K562 (cell line): Measurements from ENCODE around the gene MIP. TPM values are rescaled to one million over a fixed set of nuclear protein-coding genes. Genes with fewer than 3 reads are reported as not detected.

Experiments used
- ATAC-seq: fragments of 200-7000 bp; cut with Tn5 transposase; 3 replicates; pipeline ENCODE4 v1.9.1; 2020; ENCODE audit warnings: moderate library complexity
- BruUV-seq: library from RNA; stranded (reverse); fragments of 400-500 nt; replicated peaks from 2 replicates; lab custom pipeline; 2021; lab: Mats Ljungman, UMichigan
- CTCF ChIA-PET: fragments of 300-600 bp; formaldehyde crosslinking; extraction: SDS; loops from one replicate; lab custom pipeline; 2021; ENCODE audit warnings: low intra/inter-chr PET ratio; lab: Yijun Ruan, JAX
- POLR2A ChIA-PET: fragments of 300-600, 350-650 bp; sonication (Branson Sonifier 250); formaldehyde crosslinking; extraction: SDS; loops from one replicate; lab custom pipeline; 2021; ENCODE audit warnings: antibody characterized with exemption, inconsistent platforms; lab: Yijun Ruan, JAX
- DNase-seq, 4 experiments: peaks; one replicate each; pipeline versions ENCODE4 v3.0.0 to v3.0.0-alpha.2; 2011 to 2018; ENCODE audit warnings: low spot score in 3 of 4, mixed read lengths in 3 of 4; ENCODE audit errors: extremely low read depth in 1 of 4
- FAIRE-seq: peaks from 2 replicates; lab custom pipeline; 2011; peaks lifted over from hg19 to GRCh38; lab: Jason Lieb, UNC
- H2AFZ ChIP-seq: 2 replicates; pipeline ENCODE4 v1.6.0; 2011; ENCODE audit warnings: low read depth, low read length, control low read depth, inconsistent platforms
- H3K27ac ChIP-seq: fragments of 200-600 bp; 3 replicates; pipeline ENCODE4 v1.8.0; 2011; ENCODE audit warnings: low read depth, mild to moderate bottlenecking, control low read depth, inconsistent platforms, low read length, moderate library complexity, mixed read lengths; ENCODE audit errors: extremely low read depth
- H3K27me3 ChIP-seq, 2 experiments: fragments of 300-600 bp in 1 of 2; 2 replicates in 1 of 2; 3 replicates in 1 of 2; pipeline versions ENCODE4 v1.6.0 to v1.8.0; 2011; ENCODE audit warnings: inconsistent platforms in 2 of 2, low read length in 2 of 2, mild to moderate bottlenecking in 1 of 2, mixed read lengths in 1 of 2, moderate library complexity in 1 of 2; ENCODE audit not compliant: control insufficient read depth in 2 of 2, insufficient read depth in 2 of 2
- H3K36me3 ChIP-seq: fragments of 300-600 bp; 3 replicates; pipeline ENCODE4 v1.8.0; 2011; ENCODE audit warnings: mild to moderate bottlenecking, low read length, inconsistent platforms; ENCODE audit not compliant: control insufficient read depth, insufficient read depth
- H3K4me1 ChIP-seq, 2 experiments: fragments of 200-600 bp in 1 of 2; replicated peaks in 1 of 2; 2 replicates in 1 of 2; 3 replicates in 1 of 2; pipeline versions ENCODE4 v1.5.1 to v1.8.0; 2011; ENCODE audit warnings: inconsistent platforms in 2 of 2, low read length in 2 of 2, mild to moderate bottlenecking in 1 of 2, mixed read lengths in 1 of 2, moderate library complexity in 1 of 2; ENCODE audit not compliant: control insufficient read depth in 2 of 2, insufficient read depth in 2 of 2
- H3K4me2 ChIP-seq: 2 replicates; pipeline ENCODE4 v1.6.1; 2011; ENCODE audit warnings: low read length, control low read depth, inconsistent platforms, mixed read lengths; ENCODE audit not compliant: insufficient read depth
- H3K4me3 ChIP-seq: fragments of 200-600 bp; sonication (generic), shearing (Covaris generic); 2 replicates; pipeline ENCODE4 v1.5.1; 2016; ENCODE audit warnings: control low read depth, inconsistent platforms
- H3K79me2 ChIP-seq: fragments of 200-600 bp; 3 replicates; pipeline ENCODE4 v1.8.0; 2011; ENCODE audit warnings: low read length, inconsistent platforms; ENCODE audit not compliant: control insufficient read depth, insufficient read depth
- H3K9ac ChIP-seq, 2 experiments: 2 replicates each; pipeline versions ENCODE4 v1.6.0 to v1.6.1; 2011; ENCODE audit warnings: low read depth in 2 of 2, low read length in 2 of 2, control low read depth in 1 of 2, inconsistent platforms in 1 of 2, mild to moderate bottlenecking in 1 of 2, mixed read lengths in 1 of 2; ENCODE audit not compliant: insufficient read depth in 1 of 2
- H3K9me1 ChIP-seq: one replicate; pipeline ENCODE4 v1.6.0; 2011; ENCODE audit warnings: inconsistent platforms, mild to moderate bottlenecking, low read length, moderate library complexity; ENCODE audit not compliant: control insufficient read depth, insufficient read depth
- H3K9me3 ChIP-seq: replicated peaks from 2 replicates; pipeline ENCODE4 v1.5.1; 2011; ENCODE audit warnings: low read depth, low read length, inconsistent platforms; ENCODE audit not compliant: control insufficient read depth, insufficient read depth
- H4K20me1 ChIP-seq: replicated peaks from 2 replicates; pipeline ENCODE4 v1.6.1; 2011; ENCODE audit warnings: low read length, inconsistent platforms, mixed read lengths; ENCODE audit not compliant: control insufficient read depth, insufficient read depth
- CBX1 ChIP-seq: sonication (generic); IDR thresholded peaks from 2 replicates; pipeline ENCODE4 v1.6.1; 2016; ENCODE audit warnings: antibody characterized with exemption, low read depth, mild to moderate bottlenecking
- CHCHD3 ChIP-seq: fragments of 250-450 bp; sonication (Bioruptor Pico); IDR thresholded peaks from 2 replicates; pipeline ENCODE4 v2.1.2; 2022; ENCODE audit warnings: mild to moderate bottlenecking
- DPF2 ChIP-seq: fragments of 450-650 bp; IDR thresholded peaks from 2 replicates; pipeline ENCODE4 v1.6.1; 2016
- GATAD2B ChIP-seq: fragments of 450-650 bp; IDR thresholded peaks from 2 replicates; pipeline ENCODE4 v1.6.1; 2017; ENCODE audit warnings: mild to moderate bottlenecking, borderline replicate concordance
- NR2F6 ChIP-seq: fragments of 450-650 bp; formaldehyde crosslinking; IDR thresholded peaks from 2 replicates; pipeline ENCODE4 v1.4.0; 2020; ENCODE audit warnings: mild to moderate bottlenecking
- NRF1 ChIP-seq, 2 experiments: fragments of 450-650 bp; IDR thresholded peaks in 1 of 2; conservative IDR thresholded peaks in 1 of 2; 2 replicates each; pipeline ENCODE4 v1.6.1; 2014; ENCODE audit warnings: mild to moderate bottlenecking in 2 of 2
- POLR2AphosphoS2 ChIP-seq: IDR thresholded peaks from 2 replicates; pipeline ENCODE4 v1.6.1; 2012; ENCODE audit warnings: low read length, improper control_type of control experiment
- SAFB2 ChIP-seq: fragments of 200-400 bp; formaldehyde crosslinking; IDR thresholded peaks from 2 replicates; pipeline ENCODE4 v1.6.1; 2018; ENCODE audit warnings: borderline replicate concordance, low read length, low read depth, moderate library complexity; ENCODE audit not compliant: severe bottlenecking
- SRSF7 ChIP-seq: fragments of 200-400 bp; formaldehyde crosslinking; optimal IDR thresholded peaks from 2 replicates; pipeline ENCODE3; 2017; ENCODE audit warnings: mild to moderate bottlenecking, low read depth, low read length
- SRSF9 ChIP-seq: fragments of 200-400 bp; formaldehyde crosslinking; IDR thresholded peaks from 2 replicates; pipeline ENCODE4 v1.6.1; 2017; ENCODE audit warnings: low read depth, low read length, borderline replicate concordance
- TCF3 ChIP-seq: sonication (generic); formaldehyde crosslinking; IDR thresholded peaks from 2 replicates; pipeline ENCODE4 v1.4.0; 2020; ENCODE audit warnings: mild to moderate bottlenecking, missing genetic modification reagents
- U2AF1 ChIP-seq: fragments of 200-400 bp; formaldehyde crosslinking; optimal IDR thresholded peaks from 2 replicates; pipeline ENCODE3; 2017; ENCODE audit warnings: mild to moderate bottlenecking, low read depth, low read length, moderate library complexity
- ZBTB49 ChIP-seq: sonication (generic); formaldehyde crosslinking; IDR thresholded peaks from 2 replicates; pipeline ENCODE4 v1.8.0; 2022; ENCODE audit warnings: missing genetic modification reagents, mild to moderate bottlenecking, borderline replicate concordance
- ZC3H11A ChIP-seq: IDR thresholded peaks from 2 replicates; pipeline ENCODE4 v1.6.1; 2012; ENCODE audit warnings: low read depth, low read length, improper control_type of control experiment
- ZFP1 ChIP-seq: fragments of 450-650 bp; formaldehyde crosslinking; IDR thresholded peaks from 2 replicates; pipeline ENCODE4 v1.4.0; 2020; ENCODE audit warnings: mild to moderate bottlenecking, mixed read lengths
- ZNF41 ChIP-seq: fragments of 250-450 bp; sonication (Bioruptor Pico); conservative IDR thresholded peaks from 2 replicates; pipeline ENCODE4 v1.4.0; 2020; ENCODE audit warnings: mild to moderate bottlenecking
- ZNF436 ChIP-seq: fragments of 250-450, 450-650 bp; sonication (Bioruptor Pico); formaldehyde crosslinking; IDR thresholded peaks from 2 replicates; pipeline ENCODE4 v1.7.0; 2020; ENCODE audit warnings: mild to moderate bottlenecking
- ZNF766 ChIP-seq: fragments of 200-800 bp; sonication (Bioruptor generic); conservative IDR thresholded peaks from 2 replicates; pipeline ENCODE4 v1.6.1; 2016; ENCODE audit warnings: missing genetic modification characterization, missing compliant biosample characterization
- WGBS: fragments of 100-300 bp; shearing (Covaris generic); methylation state at CpG from one replicate; pipeline ENCODE4 v1.1.6; 2016; ENCODE audit warnings: low coverage, mixed read lengths; ENCODE audit not compliant: insufficient coverage; ENCODE audit errors: missing lambda C conversion rate; 5-methylcytosine and 5-hydroxymethylcytosine counted together
- in situ Hi-C: fragments of 300-500 bp; cut with MboI; formaldehyde crosslinking; loops from 4 replicates; pipeline ENCODE4 v1.15.0; 2018; ENCODE audit warnings: inconsistent platforms, mixed read lengths
- intact Hi-C: fragments of 100-400 bp; cut with micrococcal nuclease; formaldehyde crosslinking; loops from 2 replicates; pipeline ENCODE4 v1.14.2; 2022
- polyA plus RNA-seq, 8 experiments: library from polyadenylated mRNA; depleted of rRNA in 4 of 8; stranded (reverse) in 5 of 8; unstranded in 3 of 8; fragments of >200 nt; fragmentation: Nextera tagmentation in 2 of 8; fragmentation: Illumina TruSeq in 1 of 8; extraction: Ambion mirVana in 2 of 8; extraction: Trizol in 1 of 8; gene quantifications; 2 replicates each; pipeline versions ENCODE4 v1.2.1 to v1.2.3, GENCODE V29; 2011 to 2014; ENCODE audit warnings: inconsistent platforms in 1 of 8, missing spikeins in 1 of 8
- total RNA-seq, 7 experiments: library from RNA; depleted of rRNA in 6 of 7; stranded (reverse); fragments of >200 nt in 6 of 7; fragmentation: Illumina TruSeq in 2 of 7; extraction: Trizol in 2 of 7; gene quantifications; 2 replicates each; pipeline versions ENCODE4 v1.2.1 to v1.2.3, GENCODE V29; 2011 to 2021; ENCODE audit warnings: low replicate concordance in 1 of 7

The MIP gene
- total and polyA plus RNA-seq, 9 of the 15 experiments (the other 6 are each of a cell fraction or from before 2014, with no cell fraction given) = 0.09 to 0.36 (median 0.19) TPM; not detected in 5

GRCh38 chr12:56468216-56469006 lies 14.0 kb upstream of the MIP start, which contains the start of gene SPRYD4:
Gene SPRYD4 (plus strand): TSS chr12:56468578. CDS start chr12:56468592, 14 bp downstream.
- peaks cover 9 to 10% of the 10 kb centered on the region in 2 experiments; a peak in 3 of 5 replicates for H3K4me1 ChIP-seq
- peaks cover 23% of the 10 kb centered on the region; the same call in 2 of the 3 replicates for H3K36me3 ChIP-seq
- WGBS = under 1% methylated on average over 43 of the region's 43 CpGs
- peak; percentile 95 to 97 (median 96) for DNase-seq
- H3K27me3 ChIP-seq = no peaks in the 10 kb centered on the region
- no peaks in the 10 kb centered on the region for H3K9me1 ChIP-seq
- H3K9me3 ChIP-seq = no peaks in the 10 kb centered on the region
- CTCF ChIA-PET = interaction anchor here (0.7 kb wide), 1 partner anchor 211 kb away, joined by 5 read pairs; no protein-coding TSS in a partner anchor
- peak within 1 kb of the TSS; percentile 92 for H2AFZ ChIP-seq
- H3K9ac ChIP-seq = peak within 1 kb of the TSS; percentile 97 to 99
- no peaks in the 10 kb centered on the region for H4K20me1 ChIP-seq
- peak within 1 kb of the TSS; percentile 93 for H3K4me2 ChIP-seq
- intact Hi-C loops = loop anchor here (1.0 to 5.0 kb wide), 2 partner anchors 91 to 106 kb away; partner anchors contain the start of genes APOF and STAT2
- POLR2A ChIA-PET = interaction anchor here (0.8 to 1.4 kb wide), 7 partner anchors 12 to 350 kb away, joined by 3 to 9 read pairs (median 3); partner anchors contain the start of genes GLS2 and ZC3H10
- TSS peak; percentile 62 for BruUV-seq
- peaks cover 18% of the 10 kb centered on the region for H3K79me2 ChIP-seq
- ATAC-seq = peak; percentile 91
- in situ Hi-C loops = loop anchor here (5.0 to 10.0 kb wide), 2 partner anchors 276 to 344 kb away; partner anchors contain the start of gene ESYT1
- H3K4me3 ChIP-seq = peak within 1 kb of the TSS; percentile 66
- peak; percentile 89 for FAIRE-seq
- peak within 1 kb of the TSS; percentile 91 for H3K27ac ChIP-seq
- TF ChIP-seq CBX1 = peak; percentile 44; the same call in 1 of the 2 replicates
- no peak for TF ChIP-seq SRSF7
- no peak for TF ChIP-seq CHCHD3
- TF ChIP-seq POLR2AphosphoS2 = no peak
- TF ChIP-seq ZBTB49 = no peak
- TF ChIP-seq U2AF1 = no peak
- TF ChIP-seq DPF2 = 0 out of 2 replicates have a peak, but pooled peaks have one; percentile 25
- TF ChIP-seq ZFP1 = no peak
- TF ChIP-seq SAFB2 = no peak
- no peak for TF ChIP-seq NR2F6
- TF ChIP-seq ZC3H11A = no peak
- no peak; the same call in 1 of the 2 replicates for TF ChIP-seq ZNF766 (CRISPR knock-in tag)
- TF ChIP-seq ZNF436 = no peak
- no peak for TF ChIP-seq ZNF41 (CRISPR knock-in tag)
- peak; percentile 87 to 89 for TF ChIP-seq NRF1 (conservative IDR thresholded peaks at IDR 0.05 in 1 of 2, IDR thresholded peaks at IDR 0.05 in 1 of 2)
- no peak; the same call in 1 of the 2 replicates for TF ChIP-seq GATAD2B
- no peak for TF ChIP-seq SRSF9
- peak; percentile 48 for TF ChIP-seq TCF3 (CRISPR knock-in tag)
